HuH-7 (cell line): Measurements from ENCODE around the gene CLDN3.
"Not testable (repeated sequence)": the region's sequence is repeated elsewhere in the genome, so short reads cannot be mapped to it uniquely, and the experiment has no call there.

Experiments
- DNase-seq: peaks from one replicate; pipeline ENCODE4 v3.0.0; 2011; ENCODE audit warnings: low spot score

Gene CLDN3

GRCh38 chr7:73770002-73770859 is at the start of gene CLDN3:
Gene CLDN3, minus strand, starts transcription at chr7:73770270. Its CDS starts 221 bp downstream, at chr7:73770049.
- DNase-seq: no peak

- DNase-seq: no peak
Measured at GRCh38 chr7:73817121-73817520, 47.1 kb upstream of the CLDN3 start.

DNA sequence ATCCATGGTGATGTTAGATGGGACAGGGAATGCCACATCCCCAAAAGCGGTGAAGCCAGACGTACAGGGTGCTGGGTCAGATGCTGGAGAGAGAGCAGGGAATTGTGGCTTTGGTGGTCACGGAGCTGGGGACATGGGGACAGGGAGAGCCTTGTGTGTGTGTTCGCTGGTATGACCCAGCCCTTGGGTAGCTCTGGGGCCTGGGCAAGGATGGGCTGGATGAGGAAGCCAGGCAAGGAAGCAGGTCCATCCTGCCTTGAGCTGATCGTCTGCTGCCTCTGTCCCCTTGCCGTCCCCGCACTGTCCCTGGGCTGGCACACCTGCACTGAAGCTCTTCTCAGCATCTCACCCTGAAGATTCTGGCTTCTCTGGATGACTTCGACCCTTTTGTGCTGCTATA is 45.4 kb upstream of the CLDN3 start:
- DNase-seq: no peak

DNA sequence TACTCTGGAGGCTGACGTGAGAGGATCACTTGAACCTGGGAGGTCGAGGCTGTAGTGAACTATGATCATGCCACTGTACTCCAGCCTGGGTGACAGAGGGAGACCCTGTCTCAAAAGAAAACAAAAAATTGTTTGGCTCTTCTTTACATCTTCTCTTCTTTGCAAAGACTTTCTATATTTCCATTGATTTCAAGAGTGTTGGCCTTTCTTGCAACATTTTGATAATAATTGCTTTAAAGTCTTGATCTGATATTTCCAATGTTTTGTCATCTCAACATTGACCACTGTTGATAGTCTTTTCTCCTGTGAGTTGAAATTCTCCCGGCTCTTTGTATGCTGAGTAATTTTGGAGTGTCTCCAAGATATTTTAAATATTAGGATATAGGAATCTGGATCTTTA is 42.9 kb upstream of the CLDN3 start:
- DNase-seq: no peak

DNA sequence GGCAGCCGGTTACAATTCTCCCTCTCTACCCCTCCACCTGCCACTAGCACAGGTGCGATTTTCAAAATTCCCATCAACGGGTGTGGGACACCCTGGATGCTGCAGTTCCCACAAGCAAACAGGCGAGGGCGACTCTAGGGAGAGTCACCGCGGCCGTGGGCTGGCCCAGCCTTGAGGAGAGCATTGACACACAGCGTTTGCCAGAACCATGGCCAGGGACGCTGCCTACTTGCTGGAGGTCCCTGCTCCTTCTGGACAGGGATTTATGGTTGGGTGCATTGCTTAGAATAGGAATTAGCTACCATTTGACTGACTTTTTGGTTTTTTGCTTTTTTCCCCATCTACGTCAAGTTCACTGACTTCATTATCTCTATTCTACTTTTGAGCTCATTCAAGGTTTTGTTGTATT is 41.7 kb upstream of the CLDN3 start:
- peak; percentile 80 for DNase-seq

DNA sequence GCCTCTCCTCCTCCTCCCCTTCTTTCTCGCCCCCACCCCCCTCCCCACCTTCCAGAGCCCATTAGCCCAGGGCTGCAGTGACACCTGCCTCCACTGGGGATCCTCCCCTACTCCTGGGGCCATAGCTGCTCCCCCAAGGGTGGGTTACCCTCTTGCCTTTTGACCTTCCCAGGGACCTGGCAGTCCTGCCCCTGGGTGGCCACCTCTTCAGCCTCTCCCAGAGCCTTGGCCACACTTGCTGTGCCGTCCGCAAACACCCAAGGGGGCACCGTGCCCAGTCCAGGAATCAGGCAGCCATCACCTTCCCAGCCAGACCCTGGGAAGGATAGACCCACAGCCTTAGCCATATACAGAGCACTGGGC is 40.9 kb upstream of the CLDN3 start:
- DNase-seq: no peak

DNA sequence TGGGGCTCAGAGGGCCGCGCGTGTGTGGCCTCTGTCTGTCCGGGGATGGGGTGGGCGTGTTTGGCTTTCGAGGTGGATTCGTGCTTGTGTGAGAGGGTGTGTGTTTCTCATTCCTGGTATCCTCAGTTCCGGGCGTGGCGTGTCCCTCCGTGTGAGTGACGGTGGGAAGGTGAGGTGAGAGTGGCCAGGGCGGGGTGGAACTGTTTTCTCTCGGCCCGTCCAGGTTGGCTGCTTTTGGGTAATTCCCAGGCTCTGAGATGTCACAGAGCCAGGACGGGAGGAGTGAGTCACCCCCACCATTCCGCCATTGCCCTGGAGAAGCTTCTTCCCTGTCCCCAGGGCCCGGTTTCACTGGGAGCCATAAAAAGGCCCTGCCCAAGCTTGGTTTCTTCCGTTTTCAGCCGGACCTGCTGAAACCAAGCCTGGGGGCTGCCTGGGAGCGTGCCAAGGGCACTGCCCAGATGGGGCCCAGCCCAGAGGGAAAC is 39.4 kb upstream of the CLDN3 start:
- DNase-seq: no peak

GRCh38 chr7:73802459-73802858 is 32.4 kb upstream of the CLDN3 start:
- no peak for DNase-seq

DNA sequence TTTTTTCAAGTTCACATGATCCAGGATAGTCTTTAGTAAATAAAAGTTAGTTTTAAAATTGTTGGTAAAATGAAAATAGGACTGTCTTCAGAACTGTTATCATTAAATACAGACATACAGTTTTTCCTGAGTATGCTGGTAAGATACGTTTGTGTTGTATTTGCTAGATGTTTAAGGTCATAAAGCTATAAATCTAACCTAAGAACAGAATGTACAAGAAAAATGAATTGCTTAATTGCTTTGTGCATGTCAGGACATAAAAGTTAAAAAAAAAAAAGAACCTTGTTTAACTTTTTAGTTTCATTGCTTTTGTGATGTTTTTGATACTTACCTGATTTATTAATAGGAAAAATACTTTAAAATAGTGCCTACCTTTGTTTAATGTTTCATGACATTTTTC is 31.5 kb upstream of the CLDN3 start:
- DNase-seq: no peak

GRCh38 chr7:73799282-73800141 is 29.4 kb upstream of the CLDN3 start:
- DNase-seq: no peak

DNA sequence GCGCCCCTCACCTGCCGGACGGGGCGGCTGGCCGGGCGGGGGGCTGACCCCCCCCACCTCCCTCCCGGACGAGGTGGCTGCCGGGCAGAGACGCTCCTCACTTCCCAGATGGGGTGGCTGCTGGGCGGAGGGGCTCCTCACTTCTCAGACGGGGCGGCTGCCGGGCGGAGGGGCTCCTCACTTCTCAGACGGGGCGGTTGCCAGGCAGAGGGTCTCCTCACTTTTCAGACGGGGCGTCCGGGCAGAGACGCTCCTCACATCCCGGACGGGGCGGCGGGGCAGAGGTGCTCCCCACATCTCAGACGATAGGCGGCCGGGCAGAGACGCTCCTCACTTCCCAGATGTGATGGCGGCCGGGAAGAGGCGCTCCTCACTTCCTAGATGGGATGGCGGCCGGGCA is 27.1 kb upstream of the CLDN3 start:
- not testable (repeated sequence) for DNase-seq

- not testable (repeated sequence) for DNase-seq
Measured at GRCh38 chr7:73796656-73797055, 26.6 kb upstream of the CLDN3 start.

DNA sequence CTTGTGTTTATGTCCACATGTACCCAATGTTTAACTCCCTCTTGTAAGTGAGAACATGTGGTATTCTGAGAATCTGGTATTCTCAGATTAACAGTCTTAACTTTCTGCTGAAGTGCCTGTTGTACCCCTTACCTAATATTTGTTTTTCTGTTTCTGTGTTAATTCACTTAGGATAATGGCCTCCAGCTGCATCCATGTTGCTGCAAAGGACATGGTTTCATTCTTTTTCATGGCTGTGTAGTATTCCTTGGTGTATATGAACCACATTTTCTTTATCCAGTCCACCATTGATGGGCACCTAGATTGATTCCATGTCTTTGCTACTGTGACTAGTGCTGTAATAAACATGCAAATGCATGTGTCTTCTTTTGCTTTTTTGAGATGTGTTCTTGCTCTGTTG is 25.1 kb upstream of the CLDN3 start:
- DNase-seq: not testable (repeated sequence)

DNA sequence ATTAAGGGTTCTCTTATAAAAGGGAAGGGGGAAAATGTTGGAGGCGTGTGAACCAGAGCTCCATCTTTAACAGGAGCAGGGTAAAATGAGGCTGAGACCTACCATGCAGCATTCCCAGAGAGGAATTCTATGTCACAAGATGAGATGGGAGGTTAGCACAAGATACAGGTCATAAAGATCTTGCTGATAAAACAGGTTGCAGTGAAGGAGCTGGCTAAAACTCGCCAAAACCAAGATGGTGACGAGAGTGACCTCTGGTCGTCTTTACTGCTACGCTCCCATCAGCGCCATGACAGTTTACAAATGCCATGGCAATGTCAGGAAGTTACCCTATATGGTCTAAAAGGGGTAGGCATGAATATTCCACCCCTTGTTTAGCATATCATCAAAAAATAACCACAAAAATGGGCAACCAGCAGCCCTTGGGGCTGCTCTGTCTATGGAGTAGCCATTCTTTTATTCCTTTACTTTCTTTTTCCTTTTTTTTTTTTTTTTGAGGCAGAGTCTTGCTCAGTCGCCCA is 21.2 kb upstream of the CLDN3 start:
- DNase-seq: not testable (repeated sequence)

DNA sequence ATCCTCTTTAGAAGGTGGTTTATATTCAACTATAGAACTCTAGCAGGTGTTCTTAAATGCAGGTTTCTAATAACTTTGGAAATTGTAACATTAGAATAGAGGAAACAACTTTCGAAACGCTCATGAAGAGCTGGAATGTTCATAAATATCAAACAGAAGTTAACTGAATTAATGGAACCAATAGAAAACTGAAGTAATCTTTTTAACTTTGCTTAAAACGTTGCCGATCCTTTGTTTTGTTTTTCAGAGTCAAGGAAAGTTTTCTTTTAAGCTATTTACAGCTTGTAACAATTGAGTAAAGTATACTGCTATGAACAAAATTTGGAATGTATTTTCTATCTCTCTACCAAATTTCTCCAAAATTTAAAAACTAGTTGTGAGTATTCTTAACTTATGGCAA is 19.0 kb upstream of the CLDN3 start:
- no peak for DNase-seq

DNA sequence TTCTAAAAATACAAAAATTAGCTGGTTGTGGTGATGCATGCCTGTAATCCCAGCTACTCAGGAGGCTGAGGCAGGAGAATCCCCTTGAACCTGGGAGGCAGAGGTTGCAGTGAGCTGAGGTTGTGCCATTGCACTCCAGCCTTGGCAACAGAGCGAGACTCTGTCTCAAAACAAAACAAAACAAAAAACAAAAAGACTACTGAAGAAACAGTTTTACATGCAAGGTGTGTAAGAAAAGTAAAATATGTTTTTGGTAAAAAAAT is 17.6 kb upstream of the CLDN3 start:
- DNase-seq: not testable (repeated sequence)

DNA sequence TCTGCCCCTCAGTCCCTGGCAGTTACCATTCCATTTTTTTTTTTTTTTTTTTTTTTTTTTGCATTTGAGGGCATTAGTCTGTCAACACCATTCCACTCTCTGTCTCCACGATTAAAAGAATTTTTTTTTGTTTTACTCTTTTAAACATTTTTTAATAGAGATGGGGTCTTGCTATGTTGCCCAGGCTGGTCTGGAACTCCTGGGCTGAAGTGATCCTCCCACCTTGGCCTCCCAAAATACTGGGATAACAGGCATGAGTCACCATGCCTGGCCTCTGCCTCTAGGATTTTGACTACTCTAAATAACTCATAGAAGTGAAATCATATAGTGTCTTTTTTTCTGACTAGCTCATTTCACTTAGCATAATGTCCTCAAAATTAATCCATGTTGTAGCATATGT is 16.5 kb upstream of the CLDN3 start:
- DNase-seq: no peak

GRCh38 chr7:73779517-73779916 is 9.4 kb upstream of the CLDN3 start:
- no peak for DNase-seq

GRCh38 chr7:73778801-73779389 is 8.8 kb upstream of the CLDN3 start:
- no peak for DNase-seq

DNA sequence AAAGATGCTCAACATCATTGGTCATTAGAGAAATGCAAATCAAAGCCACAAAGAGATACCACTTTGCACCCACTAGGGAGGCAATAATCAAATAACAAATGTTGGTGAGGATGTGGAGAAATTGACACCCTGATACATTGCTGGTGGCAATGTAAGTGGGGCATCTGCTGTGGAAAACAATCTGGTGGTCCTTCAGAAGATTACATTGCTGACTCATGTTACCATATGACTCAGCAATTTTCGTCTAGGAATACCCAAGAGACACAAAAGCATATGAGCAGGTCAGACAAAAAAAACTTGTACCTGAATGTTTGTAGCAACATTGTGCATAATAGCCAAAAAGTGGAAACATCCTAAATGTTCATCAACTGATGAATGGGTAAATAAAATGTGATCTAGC is 4.9 kb upstream of the CLDN3 start:
- no peak for DNase-seq

GRCh38 chr7:73773700-73774517 is 3.8 kb upstream of the CLDN3 start:
- DNase-seq: no peak
